CD14-positive monocyte (primary cell): Measurements from ENCODE around the gene ATF1. TPM values are rescaled to one million over a fixed set of nuclear protein-coding genes. Genes with fewer than 3 reads are reported as not detected.
A peak's percentile ranks its signal among the peaks of the same experiment; 100 is the strongest.

Experiments
- DNase-seq, 3 donors: peaks; one replicate each; pipeline ENCODE4 v3.0.0-alpha.2; 2011 to 2022
- H2AFZ ChIP-seq: 2 replicates; pipeline ENCODE4 v1.6.0; 2012; ENCODE audit warnings: mild to moderate bottlenecking, low read depth, low read length, inconsistent platforms; ENCODE audit not compliant: insufficient read depth, poor library complexity, severe bottlenecking
- H3K27ac ChIP-seq, 2 donors: 1 replicate in 1 of 2; 2 replicates in 1 of 2; pipeline ENCODE4 v1.5.1; 2012 to 2013; ENCODE audit warnings: low read length in 2 of 2, control low read depth in 1 of 2, inconsistent platforms in 1 of 2, low read depth in 1 of 2, mild to moderate bottlenecking in 1 of 2
- H3K27me3 ChIP-seq, 2 donors: one replicate each; pipeline versions ENCODE4 v1.6.0 to v1.6.1; 2011 to 2013; ENCODE audit warnings: low read length in 2 of 2; ENCODE audit not compliant: control insufficient read depth in 2 of 2, insufficient read depth in 2 of 2
- H3K36me3 ChIP-seq, 2 donors: replicated peaks in 1 of 2; 1 replicate in 1 of 2; 2 replicates in 1 of 2; pipeline versions ENCODE4 v1.5.1 to v1.6.1; 2012 to 2013; ENCODE audit warnings: low read length in 2 of 2, control low read depth in 1 of 2, inconsistent platforms in 1 of 2, mild to moderate bottlenecking in 1 of 2; ENCODE audit not compliant: insufficient read depth in 2 of 2, control insufficient read depth in 1 of 2
- H3K4me1 ChIP-seq, 2 donors: 1 replicate in 1 of 2; 2 replicates in 1 of 2; pipeline versions ENCODE4 v1.5.1 to v1.6.1; 2012 to 2013; ENCODE audit warnings: low read length in 2 of 2, control low read depth in 1 of 2, inconsistent platforms in 1 of 2, mild to moderate bottlenecking in 1 of 2, moderate library complexity in 1 of 2; ENCODE audit not compliant: insufficient read depth in 2 of 2, control insufficient read depth in 1 of 2
- H3K4me2 ChIP-seq: replicated peaks from 2 replicates; pipeline ENCODE3; 2012; ENCODE audit warnings: low read length, moderate library complexity, mild to moderate bottlenecking; ENCODE audit not compliant: poor library complexity, severe bottlenecking; ENCODE audit errors: extremely low read depth
- H3K4me3 ChIP-seq, 3 experiments: fragments of 200-600 bp in 1 of 3; sonication (generic) in 1 of 3; replicated peaks in 1 of 3; 1 replicate in 2 of 3; 2 replicates in 1 of 3; pipeline ENCODE4 v1.5.1; 2011 to 2013; ENCODE audit warnings: low read length in 3 of 3, mild to moderate bottlenecking in 3 of 3, control low read depth in 2 of 3, low read depth in 2 of 3, inconsistent platforms in 1 of 3, moderate library complexity in 1 of 3
- H3K79me2 ChIP-seq: 2 replicates; pipeline ENCODE4 v1.6.0; 2012; ENCODE audit warnings: mild to moderate bottlenecking, control low read depth, inconsistent platforms, low read length, moderate library complexity; ENCODE audit not compliant: insufficient read depth
- H3K9ac ChIP-seq: 2 replicates; pipeline ENCODE4 v1.6.0; 2017; ENCODE audit warnings: low read length, mild to moderate bottlenecking; ENCODE audit not compliant: insufficient read depth, poor library complexity, severe bottlenecking
- H3K9me3 ChIP-seq, 2 donors: replicated peaks in 1 of 2; 1 replicate in 1 of 2; 2 replicates in 1 of 2; pipeline versions ENCODE4 v1.5.1 to v1.6.1; 2012 to 2013; ENCODE audit warnings: low read length in 2 of 2, control low read depth in 1 of 2; ENCODE audit not compliant: control insufficient read depth in 1 of 2, insufficient read depth in 1 of 2
- H4K20me1 ChIP-seq: 2 replicates; pipeline ENCODE4 v1.6.0; 2012; ENCODE audit warnings: mild to moderate bottlenecking, low read length, control low read depth, moderate library complexity; ENCODE audit not compliant: insufficient read depth
- H3K27ac Mint-ChIP-seq, 7 donors: one replicate each; pipeline ENCODE4 v1.8.0; 2020; ENCODE audit warnings: mild to moderate bottlenecking in 7 of 7, mixed read lengths in 7 of 7, moderate library complexity in 6 of 7, inconsistent platforms in 2 of 7
- H3K27me3 Mint-ChIP-seq, 3 donors: one replicate each; pipeline ENCODE4 v1.8.0; 2021 to 2022; ENCODE audit warnings: low read depth in 3 of 3, mild to moderate bottlenecking in 3 of 3, mixed read lengths in 3 of 3, moderate library complexity in 3 of 3, inconsistent platforms in 1 of 3
- H3K36me3 Mint-ChIP-seq, 2 donors: one replicate each; pipeline ENCODE4 v1.8.0; 2020; ENCODE audit warnings: mixed read lengths in 2 of 2, inconsistent platforms in 1 of 2, mild to moderate bottlenecking in 1 of 2
- H3K4me1 Mint-ChIP-seq: one replicate; pipeline ENCODE4 v1.8.0; 2020; ENCODE audit warnings: mild to moderate bottlenecking, mixed read lengths
- H3K4me3 Mint-ChIP-seq, 2 donors: one replicate each; pipeline ENCODE4 v1.8.0; 2020; ENCODE audit warnings: mild to moderate bottlenecking in 2 of 2, mixed read lengths in 2 of 2, moderate library complexity in 1 of 2
- H3K9me3 Mint-ChIP-seq, 7 donors: one replicate each; pipeline ENCODE4 v1.8.0; 2020 to 2022; ENCODE audit warnings: mixed read lengths in 7 of 7, mild to moderate bottlenecking in 6 of 7, moderate library complexity in 6 of 7, inconsistent platforms in 2 of 7
- CTCF ChIP-seq: fragments of 200-600 bp; IDR thresholded peaks from one replicate; pipeline ENCODE4 v1.8.0; 2022; ENCODE audit warnings: antibody characterized with exemption, mild to moderate bottlenecking
- WGBS: methylation state at CpG from one replicate; pipeline ENCODE4 v1.1.5; 2013; ENCODE audit warnings: missing lambda C conversion rate; ENCODE audit not compliant: insufficient coverage; 5-methylcytosine and 5-hydroxymethylcytosine counted together
- intact Hi-C, 2 donors: fragments of 100-400 bp; cut with micrococcal nuclease; formaldehyde crosslinking; loops; one replicate each; pipeline versions ENCODE4 v1.15.0 to v1.15.1; 2023
- polyA plus RNA-seq, 3 donors: library from polyadenylated mRNA; depleted of rRNA in 1 of 3; unstranded in 2 of 3; stranded (reverse) in 1 of 3; fragments of 300-500 nt in 2 of 3; fragments of >200 nt in 1 of 3; fragmentation: Illumina TruSeq in 2 of 3; gene quantifications; 1 replicate in 2 of 3; 2 replicates in 1 of 3; pipeline ENCODE4 v1.2.3, GENCODE V29; 2012 to 2021

ATF1 gene
- polyA plus RNA-seq, 3 donors, result 12.6 to 21.9 (median 21.5) TPM

- intact Hi-C loops, result no loop called here
- H3K4me3 Mint-ChIP-seq, result no peak overlapping the region
- Histone ChIP-seq H3K9me3 (no peaks in the 10 kb centered on the region), H3K4me2 (no peak overlapping the region), H3K36me3 (peaks cover 83 to 96% of the 10 kb centered on the region in 2 donors), H3K9ac (no peak overlapping the region), H3K79me2 (no peaks in the 10 kb centered on the region), H3K4me1 (no peaks in the 10 kb centered on the region), H3K27me3 (no peaks in the 10 kb centered on the region), H3K27ac (no peak overlapping the region), H3K4me3 (no peak overlapping the region), H4K20me1 (no peaks in the 10 kb centered on the region), H2AFZ (no peak overlapping the region)
- H3K36me3 Mint-ChIP-seq, result peaks cover 79 to 93% of the 10 kb centered on the region in 2 donors
- no CpG with 5 or more reads among the region's 5 CpGs for WGBS
- H3K27me3 Mint-ChIP-seq, result no peaks in the 10 kb centered on the region
- H3K4me1 Mint-ChIP-seq, result no peaks in the 10 kb centered on the region
- H3K9me3 Mint-ChIP-seq, result no peaks in the 10 kb centered on the region
- TF ChIP-seq CTCF, result no peak
- peak overlapping the region in 1 of 7 donors; percentile 54 for H3K27ac Mint-ChIP-seq
- DNase-seq, result no peak
Observed at GRCh38 chr12:50720501-50720900, 43.4 kb upstream of the ATF1 start.

GRCh38 chr12:50723865-50724264, 40.0 kb upstream of the ATF1 start:
- Mint-ChIP-seq H3K9me3 (no peaks in the 10 kb centered on the region), H3K4me3 (no peak overlapping the region), H3K36me3 (peaks cover 81 to 99% of the 10 kb centered on the region in 2 donors), H3K27ac (no peak overlapping the region), H3K27me3 (no peaks in the 10 kb centered on the region), H3K4me1 (no peaks in the 10 kb centered on the region)
- Histone ChIP-seq H4K20me1 (no peaks in the 10 kb centered on the region), H3K27ac (no peak overlapping the region), H3K27me3 (no peaks in the 10 kb centered on the region), H3K4me3 (no peak overlapping the region), H3K79me2 (no peaks in the 10 kb centered on the region), H3K9me3 (no peaks in the 10 kb centered on the region), H3K9ac (no peak overlapping the region), H3K4me1 (no peaks in the 10 kb centered on the region), H3K36me3 (peaks cover 89 to 97% of the 10 kb centered on the region in 2 donors), H3K4me2 (no peak overlapping the region), H2AFZ (no peak overlapping the region)
- 100% methylated on average over 1 of the region's 1 CpG for WGBS
- no peak for DNase-seq
- TF ChIP-seq CTCF, result no peak
- intact Hi-C loops, result no loop called here
